GM23338 (cell line): ENCODE results near the gene CFAP47. TPM values are rescaled to one million over a fixed set of nuclear protein-coding genes. Genes with fewer than 3 reads are reported as not detected.

Experiments
- ATAC-seq: fragments of 200-7000 bp; cut with Tn5 transposase; 3 replicates; pipeline ENCODE4 v1.9.1; 2020
- DNase-seq: peaks from one replicate; pipeline ENCODE4 v3.0.0-alpha.2; 2015; ENCODE audit warnings: low spot score
- H2AFZ ChIP-seq: fragments of 200-600 bp; sonication (generic); 2 replicates; pipeline ENCODE4 v1.8.0; 2016; ENCODE audit warnings: antibody characterized with exemption, mild to moderate bottlenecking, moderate library complexity
- H3F3A ChIP-seq: fragments of 200-600 bp; sonication (generic); replicated peaks from 2 replicates; pipeline ENCODE4 v1.8.0; 2017; ENCODE audit warnings: antibody characterized with exemption, mixed run types, low read depth
- H3K27ac ChIP-seq: fragments of 200-600 bp; sonication (generic); 2 replicates; pipeline ENCODE4 v1.6.1; 2016; ENCODE audit warnings: low read depth
- H3K27me3 ChIP-seq: fragments of 200-600 bp; sonication (generic); 2 replicates; pipeline ENCODE4 v1.8.0; 2016; ENCODE audit warnings: mild to moderate bottlenecking, mixed run types, moderate library complexity; ENCODE audit not compliant: insufficient read depth
- H3K36me3 ChIP-seq: fragments of 200-600 bp; sonication (generic); 2 replicates; pipeline ENCODE4 v1.8.0; 2016; ENCODE audit warnings: mild to moderate bottlenecking; ENCODE audit not compliant: insufficient read depth
- H3K4me1 ChIP-seq: fragments of 200-600 bp; sonication (generic); 2 replicates; pipeline ENCODE4 v1.8.0; 2016; ENCODE audit warnings: mild to moderate bottlenecking, moderate library complexity; ENCODE audit not compliant: insufficient read depth
- H3K4me2 ChIP-seq: fragments of 200-600 bp; sonication (generic); 2 replicates; pipeline ENCODE4 v1.7.1; 2017; ENCODE audit warnings: mixed run types
- H3K4me3 ChIP-seq: fragments of 200-600 bp; sonication (generic); 2 replicates; pipeline ENCODE4 v1.6.1; 2016; ENCODE audit warnings: mixed run types
- H3K79me2 ChIP-seq: fragments of 200-600 bp; sonication (generic); replicated peaks from 2 replicates; pipeline ENCODE4 v1.8.0; 2017; ENCODE audit warnings: mild to moderate bottlenecking; ENCODE audit not compliant: insufficient read depth
- H3K9me2 ChIP-seq: fragments of 200-600 bp; sonication (generic); 2 replicates; pipeline ENCODE4 v1.8.0; 2017; ENCODE audit not compliant: insufficient read depth
- H4K20me1 ChIP-seq: fragments of 200-600 bp; sonication (generic); replicated peaks from 2 replicates; pipeline ENCODE4 v1.8.0; 2017; ENCODE audit warnings: mild to moderate bottlenecking; ENCODE audit not compliant: insufficient read depth
- H3K27ac Mint-ChIP-seq: 2 replicates; pipeline ENCODE4 v1.8.0; 2020; ENCODE audit warnings: inconsistent platforms, mild to moderate bottlenecking, moderate library complexity, mixed read lengths
- H3K27me3 Mint-ChIP-seq: 3 replicates; pipeline ENCODE4 v1.8.0; 2022; ENCODE audit warnings: low read depth, mild to moderate bottlenecking, moderate library complexity, mixed read lengths, inconsistent platforms; ENCODE audit not compliant: insufficient read depth, poor library complexity
- H3K36me3 Mint-ChIP-seq: 3 replicates; pipeline ENCODE4 v1.8.0; 2021; ENCODE audit warnings: low read depth, mild to moderate bottlenecking, inconsistent platforms, moderate library complexity, mixed read lengths
- H3K4me1 Mint-ChIP-seq: 3 replicates; pipeline ENCODE4 v1.8.0; 2020; ENCODE audit warnings: mild to moderate bottlenecking, inconsistent platforms, mixed read lengths
- H3K4me3 Mint-ChIP-seq: 3 replicates; pipeline ENCODE4 v1.8.0; 2021; ENCODE audit warnings: moderate library complexity, mild to moderate bottlenecking, inconsistent platforms, mixed read lengths
- H3K9me3 Mint-ChIP-seq: 3 replicates; pipeline ENCODE4 v1.8.0; 2020; ENCODE audit warnings: moderate library complexity, mild to moderate bottlenecking, inconsistent platforms, mixed read lengths
- EZH2 ChIP-seq: fragments of 200-600 bp; sonication (generic); IDR thresholded peaks from one replicate; pipeline ENCODE4 v1.8.0; 2017; ENCODE audit warnings: antibody characterized with exemption, mild to moderate bottlenecking, low read depth; ENCODE audit not compliant: unreplicated experiment
- EZH2phosphoT487 ChIP-seq: fragments of 200-600 bp; sonication (generic); IDR thresholded peaks from one replicate; pipeline ENCODE4 v1.8.1; 2018; ENCODE audit warnings: antibody characterized with exemption; ENCODE audit not compliant: unreplicated experiment
- NANOG ChIP-seq: IDR thresholded peaks from 2 replicates; pipeline ENCODE4 v1.6.1; 2016; ENCODE audit warnings: antibody characterized with exemption, borderline replicate concordance
- POLR2AphosphoS5 ChIP-seq: IDR thresholded peaks from 2 replicates; pipeline ENCODE4 v1.6.1; 2016; ENCODE audit warnings: antibody characterized with exemption, low read depth
- STAT1 ChIP-seq: IDR thresholded peaks from one replicate; pipeline ENCODE4 v1.6.1; 2016; ENCODE audit warnings: antibody characterized with exemption; ENCODE audit not compliant: unreplicated experiment
- ZNF331 ChIP-seq: fragments of 250-450 bp; sonication (Bioruptor Pico); IDR thresholded peaks from 2 replicates; pipeline ENCODE4 v1.5.0; 2020; ENCODE audit warnings: low read depth, mild to moderate bottlenecking, moderate library complexity
- polyA plus RNA-seq: library from polyadenylated mRNA; unstranded; fragments of >200 nt; fragmentation: Nextera tagmentation; extraction: Ambion mirVana; gene quantifications from 2 replicates; pipeline ENCODE4 v1.2.1, GENCODE V29; 2016
- total RNA-seq: library from RNA; depleted of rRNA; stranded (reverse); fragments of >200 nt; shearing (Covaris generic); gene quantifications from 2 replicates; pipeline ENCODE4 v1.2.3, GENCODE V29; 2014
- TF ChIP-seq, protein P1 (sequence below): fragments of 250-450 bp; sonication (Bioruptor Pico); IDR thresholded peaks from 2 replicates; pipeline ENCODE4 v1.5.0; 2020; ENCODE audit warnings: mild to moderate bottlenecking, moderate library complexity
- TF ChIP-seq, protein P2 (sequence below): IDR thresholded peaks from 2 replicates; pipeline ENCODE4 v1.6.1; 2016; ENCODE audit warnings: antibody characterized with exemption

The CFAP47 gene
- total and polyA plus RNA-seq, 2 experiments from 2014 or later = not detected

DNA sequence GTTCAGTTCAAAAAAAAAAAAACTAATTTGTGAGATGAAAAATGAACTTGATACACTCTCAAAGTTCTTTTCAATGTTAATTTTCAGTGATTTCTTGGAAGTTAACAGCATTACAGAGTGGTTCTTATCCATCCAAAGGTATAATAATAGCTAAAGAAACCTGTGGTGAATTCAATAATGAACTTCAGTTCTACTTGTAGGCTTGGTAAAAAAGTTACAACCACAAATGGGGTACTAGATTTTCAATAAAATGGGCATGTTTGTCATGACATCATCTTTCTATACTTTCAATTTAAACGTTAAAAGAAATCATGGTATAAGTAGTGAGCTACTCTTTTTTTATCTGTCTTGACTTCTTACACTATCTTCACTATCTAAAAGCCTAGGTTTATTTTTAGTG, 424.8 kb downstream of the CFAP47 start (continued):
- TF ChIP-seq, protein P1, sequence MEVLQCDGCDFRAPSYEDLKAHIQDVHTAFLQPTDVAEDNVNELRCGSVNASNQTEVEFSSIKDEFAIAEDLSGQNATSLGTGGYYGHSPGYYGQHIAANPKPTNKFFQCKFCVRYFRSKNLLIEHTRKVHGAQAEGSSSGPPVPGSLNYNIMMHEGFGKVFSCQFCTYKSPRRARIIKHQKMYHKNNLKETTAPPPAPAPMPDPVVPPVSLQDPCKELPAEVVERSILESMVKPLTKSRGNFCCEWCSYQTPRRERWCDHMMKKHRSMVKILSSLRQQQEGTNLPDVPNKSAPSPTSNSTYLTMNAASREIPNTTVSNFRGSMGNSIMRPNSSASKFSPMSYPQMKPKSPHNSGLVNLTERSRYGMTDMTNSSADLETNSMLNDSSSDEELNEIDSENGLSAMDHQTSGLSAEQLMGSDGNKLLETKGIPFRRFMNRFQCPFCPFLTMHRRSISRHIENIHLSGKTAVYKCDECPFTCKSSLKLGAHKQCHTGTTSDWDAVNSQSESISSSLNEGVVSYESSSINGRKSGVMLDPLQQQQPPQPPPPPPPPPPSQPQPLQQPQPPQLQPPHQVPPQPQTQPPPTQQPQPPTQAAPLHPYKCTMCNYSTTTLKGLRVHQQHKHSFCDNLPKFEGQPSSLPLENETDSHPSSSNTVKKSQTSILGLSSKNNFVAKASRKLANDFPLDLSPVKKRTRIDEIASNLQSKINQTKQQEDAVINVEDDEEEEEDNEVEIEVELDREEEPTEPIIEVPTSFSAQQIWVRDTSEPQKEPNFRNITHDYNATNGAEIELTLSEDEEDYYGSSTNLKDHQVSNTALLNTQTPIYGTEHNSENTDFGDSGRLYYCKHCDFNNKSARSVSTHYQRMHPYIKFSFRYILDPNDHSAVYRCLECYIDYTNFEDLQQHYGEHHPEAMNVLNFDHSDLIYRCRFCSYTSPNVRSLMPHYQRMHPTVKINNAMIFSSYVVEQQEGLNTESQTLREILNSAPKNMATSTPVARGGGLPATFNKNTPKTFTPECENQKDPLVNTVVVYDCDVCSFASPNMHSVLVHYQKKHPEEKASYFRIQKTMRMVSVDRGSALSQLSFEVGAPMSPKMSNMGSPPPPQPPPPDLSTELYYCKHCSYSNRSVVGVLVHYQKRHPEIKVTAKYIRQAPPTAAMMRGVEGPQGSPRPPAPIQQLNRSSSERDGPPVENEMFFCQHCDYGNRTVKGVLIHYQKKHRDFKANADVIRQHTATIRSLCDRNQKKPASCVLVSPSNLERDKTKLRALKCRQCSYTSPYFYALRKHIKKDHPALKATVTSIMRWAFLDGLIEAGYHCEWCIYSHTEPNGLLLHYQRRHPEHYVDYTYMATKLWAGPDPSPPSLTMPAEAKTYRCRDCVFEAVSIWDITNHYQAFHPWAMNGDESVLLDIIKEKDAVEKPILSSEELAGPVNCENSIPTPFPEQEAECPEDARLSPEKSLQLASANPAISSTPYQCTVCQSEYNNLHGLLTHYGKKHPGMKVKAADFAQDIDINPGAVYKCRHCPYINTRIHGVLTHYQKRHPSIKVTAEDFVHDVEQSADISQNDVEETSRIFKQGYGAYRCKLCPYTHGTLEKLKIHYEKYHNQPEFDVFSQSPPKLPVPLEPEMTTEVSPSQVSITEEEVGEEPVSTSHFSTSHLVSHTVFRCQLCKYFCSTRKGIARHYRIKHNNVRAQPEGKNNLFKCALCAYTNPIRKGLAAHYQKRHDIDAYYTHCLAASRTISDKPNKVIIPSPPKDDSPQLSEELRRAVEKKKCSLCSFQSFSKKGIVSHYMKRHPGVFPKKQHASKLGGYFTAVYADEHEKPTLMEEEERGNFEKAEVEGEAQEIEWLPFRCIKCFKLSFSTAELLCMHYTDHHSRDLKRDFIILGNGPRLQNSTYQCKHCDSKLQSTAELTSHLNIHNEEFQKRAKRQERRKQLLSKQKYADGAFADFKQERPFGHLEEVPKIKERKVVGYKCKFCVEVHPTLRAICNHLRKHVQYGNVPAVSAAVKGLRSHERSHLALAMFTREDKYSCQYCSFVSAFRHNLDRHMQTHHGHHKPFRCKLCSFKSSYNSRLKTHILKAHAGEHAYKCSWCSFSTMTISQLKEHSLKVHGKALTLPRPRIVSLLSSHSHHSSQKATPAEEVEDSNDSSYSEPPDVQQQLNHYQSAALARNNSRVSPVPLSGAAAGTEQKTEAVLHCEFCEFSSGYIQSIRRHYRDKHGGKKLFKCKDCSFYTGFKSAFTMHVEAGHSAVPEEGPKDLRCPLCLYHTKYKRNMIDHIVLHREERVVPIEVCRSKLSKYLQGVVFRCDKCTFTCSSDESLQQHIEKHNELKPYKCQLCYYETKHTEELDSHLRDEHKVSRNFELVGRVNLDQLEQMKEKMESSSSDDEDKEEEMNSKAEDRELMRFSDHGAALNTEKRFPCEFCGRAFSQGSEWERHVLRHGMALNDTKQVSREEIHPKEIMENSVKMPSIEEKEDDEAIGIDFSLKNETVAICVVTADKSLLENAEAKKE (CRISPR knock-in tag) = no peak
- TF ChIP-seq EZH2phosphoT487 (no peak), ZNF331 (no peak), NANOG (no peak), POLR2AphosphoS5 (no peak)
- TF ChIP-seq, protein P2, sequence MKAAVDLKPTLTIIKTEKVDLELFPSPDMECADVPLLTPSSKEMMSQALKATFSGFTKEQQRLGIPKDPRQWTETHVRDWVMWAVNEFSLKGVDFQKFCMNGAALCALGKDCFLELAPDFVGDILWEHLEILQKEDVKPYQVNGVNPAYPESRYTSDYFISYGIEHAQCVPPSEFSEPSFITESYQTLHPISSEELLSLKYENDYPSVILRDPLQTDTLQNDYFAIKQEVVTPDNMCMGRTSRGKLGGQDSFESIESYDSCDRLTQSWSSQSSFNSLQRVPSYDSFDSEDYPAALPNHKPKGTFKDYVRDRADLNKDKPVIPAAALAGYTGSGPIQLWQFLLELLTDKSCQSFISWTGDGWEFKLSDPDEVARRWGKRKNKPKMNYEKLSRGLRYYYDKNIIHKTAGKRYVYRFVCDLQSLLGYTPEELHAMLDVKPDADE = no peak

DNA sequence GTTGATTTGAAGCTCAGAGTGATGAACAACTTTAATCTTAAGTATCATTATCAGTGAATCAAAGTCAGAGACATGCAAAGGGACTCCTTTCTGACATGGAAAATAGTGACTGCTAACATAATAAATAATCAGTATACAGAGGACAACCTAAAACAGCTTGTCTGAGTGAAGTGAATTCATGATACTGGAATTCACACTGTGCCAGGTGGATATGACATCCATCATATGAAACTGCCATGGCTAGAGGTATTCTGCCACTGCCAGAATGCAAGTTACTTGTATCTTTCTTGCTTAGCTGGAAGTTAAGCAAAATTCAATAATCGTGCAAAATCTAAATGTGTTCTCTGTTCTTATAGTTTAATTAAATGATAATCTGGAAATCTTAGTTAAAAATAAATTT, 429.0 kb downstream of the CFAP47 start:
- Histone ChIP-seq H3K4me1 (no peaks in the 10 kb centered on the region), H3F3A (no peaks in the 10 kb centered on the region), H4K20me1 (no peaks in the 10 kb centered on the region), H3K27me3 (no peaks in the 10 kb centered on the region), H3K4me2 (no peak overlapping the region), H3K4me3 (no peak overlapping the region), H3K79me2 (no peaks in the 10 kb centered on the region), H3K9me2 (no peaks in the 10 kb centered on the region), H3K27ac (no peak overlapping the region), H3K36me3 (no peaks in the 10 kb centered on the region), H2AFZ (no peak overlapping the region)
- no peak overlapping the region for H3K27ac Mint-ChIP-seq
- no peaks in the 10 kb centered on the region for H3K27me3 Mint-ChIP-seq
- H3K4me1 Mint-ChIP-seq = 0 out of 3 replicates have a peak, but pooled peaks cover 4% of the 10 kb centered on the region
- no peaks in the 10 kb centered on the region for H3K9me3 Mint-ChIP-seq
- ATAC-seq (no peak), DNase-seq (no peak)
- no peaks in the 10 kb centered on the region for H3K36me3 Mint-ChIP-seq
- no peak overlapping the region for H3K4me3 Mint-ChIP-seq
- TF ChIP-seq POLR2AphosphoS5 = no peak
- TF ChIP-seq EZH2 = no peak
- TF ChIP-seq, protein P2 = no peak
- no peak for TF ChIP-seq STAT1
- TF ChIP-seq, protein P1 (CRISPR knock-in tag) = no peak
